GM18511 (cell line): ENCODE data around the gene CCL14.
"Not testable (repeated sequence)": the region's sequence is repeated elsewhere in the genome, so short reads cannot be mapped to it uniquely, and the experiment has no call there.

Experiments used
- ATAC-seq: cut with Tn5 transposase; IDR thresholded peaks from one replicate; pipeline ENCODE4 v1.9.1; 2021; ENCODE audit warnings: mild to moderate bottlenecking, moderate library complexity; ENCODE audit not compliant: unreplicated experiment

Gene CCL14

DNA sequence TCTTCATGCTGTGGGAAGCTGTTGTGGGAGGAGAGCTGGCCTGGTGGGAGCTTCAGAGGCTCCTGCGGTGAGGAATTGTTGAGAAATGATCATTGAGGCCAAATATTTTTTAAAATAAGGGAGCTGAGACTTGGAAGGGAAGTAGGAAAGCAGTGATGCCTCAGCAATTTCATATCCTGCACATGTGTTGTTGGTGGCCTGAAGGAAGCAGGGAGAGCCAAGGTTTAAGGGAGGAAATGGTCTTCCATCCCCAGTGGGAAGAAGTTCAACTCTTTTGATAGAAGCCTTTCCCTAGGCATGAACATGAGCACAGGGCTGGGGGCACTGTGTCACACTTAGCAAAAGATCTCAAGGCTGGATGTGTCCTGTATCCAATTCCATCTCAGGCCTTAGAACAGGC lies at the start of gene CCL14:
CCL14 (minus strand) TSS at position 87 of the 400 bp plus-strand sequence; CDS start at position 7, 80 bp downstream.
- ATAC-seq: no peak

DNA sequence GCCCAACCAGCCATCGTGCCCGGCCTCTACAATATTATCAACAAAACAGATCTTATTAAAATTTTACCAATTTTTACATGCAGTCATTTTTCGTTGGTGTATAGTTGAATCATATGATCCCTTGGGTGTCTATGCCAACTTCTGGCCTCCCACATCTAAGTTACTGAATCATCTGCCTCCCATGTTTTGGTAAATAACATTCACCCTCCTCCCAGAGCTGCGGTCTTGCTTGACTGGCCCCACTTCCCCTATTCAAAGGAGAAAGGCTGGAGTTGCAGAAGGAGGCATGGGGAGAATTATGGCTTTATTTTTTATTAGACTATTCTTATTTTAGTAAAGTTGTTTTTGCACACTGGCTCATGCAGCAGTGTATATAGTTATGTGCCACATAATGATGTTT lies 49.7 kb upstream of the CCL14 start:
- ATAC-seq: no peak

DNA sequence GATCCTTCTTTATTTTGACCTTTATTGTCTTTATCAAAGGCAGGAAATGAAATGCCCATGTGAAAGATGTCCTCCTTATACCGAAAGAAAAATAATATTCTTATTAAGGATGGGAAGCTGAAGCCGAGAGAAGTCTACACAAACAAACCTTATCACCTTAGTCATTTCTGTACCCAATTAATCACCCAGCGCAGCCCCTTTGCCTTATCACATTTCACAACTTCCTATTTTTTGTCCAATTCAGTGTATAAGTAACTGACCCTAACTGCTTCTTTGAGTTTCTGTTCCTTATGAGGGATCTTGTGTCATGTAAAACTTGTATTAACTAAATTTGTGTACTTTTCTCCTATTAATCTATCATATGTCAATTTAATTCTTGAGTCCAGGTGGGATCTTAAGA lies 47.6 kb upstream of the CCL14 start:
- ATAC-seq: no peak

GRCh38 chr17:36030956-36031355 lies 44.4 kb upstream of the CCL14 start:
- ATAC-seq: no peak

- no peak for ATAC-seq
Measured at GRCh38 chr17:36027761-36028160, 41.2 kb upstream of the CCL14 start.

DNA sequence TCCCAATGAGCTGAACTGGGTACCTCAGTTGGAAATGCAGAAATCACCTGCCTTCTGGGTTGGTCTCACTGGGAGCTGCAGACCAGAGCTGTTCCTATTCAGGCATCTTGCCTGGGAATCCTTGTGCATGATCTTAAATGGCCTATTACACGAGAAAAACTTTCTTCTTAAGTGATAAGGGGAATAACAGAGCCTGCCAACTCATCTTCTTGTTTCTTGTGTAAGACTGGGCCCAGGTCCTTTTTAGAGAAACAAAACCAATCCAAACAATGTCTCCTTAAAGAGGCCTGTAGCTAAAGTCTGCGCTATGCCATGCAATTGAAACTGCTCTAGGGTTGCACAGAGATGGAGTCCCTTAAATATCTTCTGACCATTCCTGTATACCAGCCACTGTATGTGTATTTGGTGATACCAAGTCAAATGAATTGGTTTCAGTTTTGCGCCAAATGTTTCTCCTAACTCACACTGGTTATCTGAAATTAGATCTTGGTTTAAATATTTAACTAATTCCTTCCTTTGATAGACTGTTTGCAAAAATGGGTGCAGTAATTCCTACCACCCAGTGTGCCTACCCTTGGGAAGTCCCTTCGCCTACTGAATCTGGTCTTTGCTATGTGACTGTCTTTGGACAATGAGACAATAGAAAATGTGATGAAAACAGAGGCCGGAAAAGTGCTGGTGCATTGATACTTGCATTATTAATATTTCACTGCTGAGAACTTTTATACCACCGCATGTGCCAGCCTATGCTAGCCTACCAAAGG lies 37.8 kb upstream of the CCL14 start:
- ATAC-seq: no peak

GRCh38 chr17:36019423-36019822 lies 32.9 kb upstream of the CCL14 start:
- ATAC-seq: no peak

GRCh38 chr17:36017799-36018198 lies 31.3 kb upstream of the CCL14 start, which contains the start of gene CCL23:
Gene CCL23, minus strand, starts transcription at chr17:36017972. Its CDS starts 75 bp downstream, at chr17:36017897.
- ATAC-seq: no peak

DNA sequence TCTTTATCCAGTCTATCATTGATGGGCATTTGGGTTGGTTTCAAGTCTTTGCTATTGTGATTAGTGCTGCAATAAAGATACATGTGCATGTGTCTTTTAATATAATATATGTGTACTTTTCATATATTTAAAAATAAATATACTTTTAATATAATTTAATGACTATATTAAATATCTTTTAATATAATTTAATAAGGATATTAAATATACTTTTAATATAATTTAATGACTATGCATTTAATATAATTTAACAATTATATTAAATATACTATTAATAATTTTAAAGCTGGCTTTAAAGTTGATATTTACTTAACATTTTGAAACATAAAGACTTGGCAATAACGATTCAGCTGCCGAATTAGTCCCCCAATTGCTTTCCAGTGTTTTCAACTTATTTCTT lies 30.0 kb upstream of the CCL14 start:
- no peak for ATAC-seq

- not testable (repeated sequence) for ATAC-seq
Measured at GRCh38 chr17:36015895-36016294, 29.4 kb upstream of the CCL14 start.

DNA sequence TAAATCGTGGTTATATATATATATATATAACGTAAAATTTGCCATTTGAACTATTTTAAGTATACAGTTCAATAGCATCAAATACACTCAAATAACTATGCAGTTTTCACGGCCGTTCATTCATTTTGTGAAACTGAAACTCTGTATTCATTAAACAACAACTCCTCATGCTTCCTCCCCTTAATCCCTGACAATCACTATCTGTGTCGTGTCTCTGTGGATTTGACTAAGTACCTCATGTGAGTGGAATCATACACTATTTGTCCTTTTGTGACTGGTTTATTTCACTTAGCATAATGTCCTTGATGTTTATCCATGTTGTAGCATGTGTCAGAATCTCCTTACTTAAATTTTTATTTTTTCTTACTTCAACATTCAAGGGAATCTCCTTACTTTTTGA lies 28.4 kb upstream of the CCL14 start:
- no peak for ATAC-seq

- ATAC-seq: no peak
Measured at GRCh38 chr17:36011201-36011600, 24.7 kb upstream of the CCL14 start.

- ATAC-seq: no peak
Measured at GRCh38 chr17:36008998-36009665, 22.6 kb upstream of the CCL14 start.

GRCh38 chr17:36004594-36005108 lies 18.1 kb upstream of the CCL14 start:
- no peak for ATAC-seq

DNA sequence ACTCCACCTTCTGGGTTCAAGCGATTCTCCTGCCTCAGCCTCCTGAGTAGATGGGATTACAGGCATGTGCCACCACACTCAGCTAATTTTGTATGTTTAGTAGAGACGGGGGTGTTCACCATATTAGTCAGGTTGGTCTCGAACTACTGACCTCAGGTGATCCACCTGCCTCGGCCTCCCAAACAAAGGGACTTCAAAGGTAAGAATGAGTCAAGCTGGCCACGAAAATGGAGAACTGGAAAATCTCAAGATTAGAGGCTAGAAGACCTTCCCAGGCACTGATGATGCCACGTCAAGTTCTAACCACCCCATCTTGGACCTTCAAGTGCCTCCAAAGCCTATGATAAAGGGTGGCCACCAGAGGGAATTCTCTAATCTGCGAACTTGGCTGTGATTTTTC lies 16.1 kb upstream of the CCL14 start:
- ATAC-seq: no peak

DNA sequence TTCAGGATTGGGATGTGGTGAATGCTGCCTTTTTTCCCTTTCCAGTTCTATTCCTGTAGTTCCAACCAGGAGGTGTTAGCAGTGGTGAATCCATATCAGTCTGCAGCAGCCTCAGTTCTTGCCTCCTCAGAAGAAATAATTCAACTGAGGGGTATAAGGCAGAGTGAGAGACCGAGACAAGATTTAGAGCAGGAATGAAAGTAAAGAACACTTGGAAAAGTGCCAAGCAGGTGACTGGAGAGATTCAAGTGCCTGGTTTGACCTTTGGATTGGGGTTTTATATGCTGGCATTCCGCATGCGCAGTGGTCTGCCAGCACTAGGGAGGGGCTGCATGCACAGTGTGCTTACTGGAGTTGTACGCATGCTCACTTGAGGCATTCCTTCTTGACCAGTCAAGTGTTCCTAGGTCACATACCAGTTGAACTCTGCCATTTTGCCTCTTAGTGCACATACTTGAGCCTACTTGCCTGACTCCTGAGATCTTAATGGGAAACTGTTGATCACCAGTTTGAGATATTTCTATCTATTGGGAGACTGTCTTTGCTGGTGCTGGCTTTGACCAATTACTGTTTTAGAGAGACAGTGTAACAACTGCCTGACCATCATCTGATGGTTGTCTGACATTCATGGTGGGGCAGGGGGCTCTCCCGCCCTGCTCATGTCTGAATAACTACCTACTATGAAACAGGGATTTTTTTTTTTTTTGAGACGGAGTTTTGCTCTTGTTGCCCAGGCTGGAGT lies 15.5 kb upstream of the CCL14 start:
- no peak for ATAC-seq

DNA sequence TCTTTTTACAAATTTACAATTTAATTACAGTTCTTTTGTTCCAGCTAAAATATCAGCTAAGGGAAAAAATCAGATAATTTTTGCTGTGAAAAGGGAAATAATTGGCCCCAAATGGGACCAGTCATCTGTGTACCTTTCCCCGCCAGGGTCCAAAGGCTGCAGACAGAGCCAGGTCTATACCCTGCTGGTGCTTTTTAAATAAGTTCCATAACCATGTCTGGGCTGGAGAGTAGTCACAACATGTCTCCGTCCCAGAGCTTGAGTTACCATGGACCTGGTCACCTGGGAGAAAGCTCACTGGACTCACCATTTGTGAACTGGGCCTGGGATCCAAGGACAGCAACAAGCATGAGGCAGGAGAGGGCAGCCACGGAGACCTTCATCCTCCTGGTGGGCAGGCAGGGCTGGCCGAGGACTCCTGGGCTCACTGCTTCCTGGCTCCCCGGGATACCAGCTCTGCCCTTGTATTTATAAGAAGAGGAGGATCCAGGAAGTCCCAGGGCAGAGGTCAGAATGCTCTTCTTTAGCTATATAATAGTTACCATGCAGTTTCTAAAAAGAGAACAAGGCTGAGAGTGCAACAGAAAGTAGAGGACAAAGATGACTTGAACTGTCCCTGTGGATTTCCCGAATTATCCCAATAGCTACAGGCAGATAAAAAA lies 14.7 kb upstream of the CCL14 start, which contains the start of gene CCL15:
CCL15 (minus strand) TSS at position 444 of the 662 bp plus-strand sequence; CDS start at position 383, 61 bp downstream.
- ATAC-seq: no peak

DNA sequence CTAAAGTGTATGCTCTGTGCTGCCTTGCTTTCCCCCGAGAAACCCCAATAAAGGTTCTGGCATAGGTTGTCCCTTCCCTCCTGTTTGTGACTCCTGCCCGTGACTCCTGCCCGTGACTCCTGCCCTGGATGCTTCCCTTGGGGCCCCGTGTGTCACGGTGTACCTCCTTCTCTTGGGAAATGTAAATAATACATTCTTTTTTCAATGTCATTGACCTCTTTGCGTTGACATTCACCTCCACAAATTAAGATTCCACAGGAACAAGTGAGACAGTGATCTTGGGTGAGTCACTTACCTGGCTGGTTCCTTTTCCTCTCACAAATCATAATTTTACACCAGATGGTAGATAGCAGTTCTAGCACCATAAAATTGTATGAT lies 14.2 kb upstream of the CCL14 start:
- ATAC-seq: no peak

- no peak for ATAC-seq
Measured at GRCh38 chr17:35998756-35999155, 12.2 kb upstream of the CCL14 start.

- ATAC-seq: no peak
Measured at GRCh38 chr17:35998018-35998545, 11.6 kb upstream of the CCL14 start.

DNA sequence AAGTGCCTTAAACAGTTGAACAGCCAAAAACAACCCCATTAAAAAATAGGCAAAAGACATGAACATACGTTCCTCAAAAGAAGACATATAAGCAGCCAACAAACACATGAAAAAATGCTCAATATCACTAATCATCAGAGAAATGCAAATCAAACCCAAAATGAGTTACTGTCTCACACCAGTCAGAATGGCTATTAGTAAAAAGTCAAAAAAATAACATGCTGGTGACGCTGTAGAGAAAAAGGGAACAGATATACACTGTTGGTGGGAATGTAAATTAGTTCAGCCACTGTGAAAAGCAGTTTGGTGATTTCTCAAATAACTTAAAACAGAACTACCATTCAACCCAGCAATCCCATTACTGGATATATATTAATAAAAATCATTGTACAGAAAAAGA lies 8.8 kb upstream of the CCL14 start:
- ATAC-seq: not testable (repeated sequence)
